Liver (tissue), 9 donors: ENCODE measurements around the gene AHDC1. TPM values are rescaled to one million over a fixed set of nuclear protein-coding genes. Genes with fewer than 3 reads are reported as not detected.
A peak's percentile ranks its signal among the peaks of the same experiment; 100 is the strongest.

Experiments used
- DNase-seq: peaks from one replicate; pipeline ENCODE4 v3.0.0-alpha.2; 2017; ENCODE audit warnings: low spot score
- H3K27ac ChIP-seq, 2 donors: one replicate each; pipeline ENCODE4 v1.7.0; 2013; ENCODE audit warnings: inconsistent platforms in 2 of 2, low read length in 2 of 2, control low read depth in 1 of 2, low read depth in 1 of 2, mild to moderate bottlenecking in 1 of 2
- H3K27me3 ChIP-seq, 4 donors: one replicate each; pipeline versions ENCODE4 v1.6.1 to v1.7.0; 2013; ENCODE audit warnings: low read length in 3 of 4, inconsistent platforms in 1 of 4, mild to moderate bottlenecking in 1 of 4, moderate library complexity in 1 of 4; ENCODE audit not compliant: control insufficient read depth in 4 of 4, insufficient read depth in 4 of 4
- H3K36me3 ChIP-seq, 4 donors: one replicate each; pipeline versions ENCODE4 v1.6.1 to v1.7.0; 2013; ENCODE audit warnings: low read length in 3 of 4, mild to moderate bottlenecking in 3 of 4, low read depth in 1 of 4, moderate library complexity in 1 of 4; ENCODE audit not compliant: control insufficient read depth in 4 of 4, insufficient read depth in 3 of 4
- H3K4me1 ChIP-seq, 4 donors: one replicate each; pipeline versions ENCODE4 v1.6.1 to v1.7.0; 2013; ENCODE audit warnings: low read length in 3 of 4, mild to moderate bottlenecking in 3 of 4, moderate library complexity in 1 of 4; ENCODE audit not compliant: control insufficient read depth in 4 of 4, insufficient read depth in 4 of 4
- H3K4me3 ChIP-seq, 3 donors: one replicate each; pipeline versions ENCODE4 v1.6.1 to v1.7.0; 2013; ENCODE audit warnings: low read length in 3 of 3, control low read depth in 1 of 3, low read depth in 1 of 3, mild to moderate bottlenecking in 1 of 3
- H3K9ac ChIP-seq, 2 donors: one replicate each; pipeline ENCODE4 v1.7.0; 2013; ENCODE audit warnings: low read length in 2 of 2, mild to moderate bottlenecking in 2 of 2, moderate library complexity in 2 of 2, control low read depth in 1 of 2, low read depth in 1 of 2
- H3K9me3 ChIP-seq, 4 donors: one replicate each; pipeline versions ENCODE4 v1.6.1 to v1.7.0; 2013; ENCODE audit warnings: low read length in 3 of 4; ENCODE audit not compliant: control insufficient read depth in 4 of 4
- FOXA1 ChIP-seq: IDR thresholded peaks from 2 replicates; pipeline ENCODE4 v1.6.1; 2016; ENCODE audit warnings: antibody characterized with exemption
- FOXA2 ChIP-seq: IDR thresholded peaks from 2 replicates; pipeline ENCODE4 v1.6.1; 2016; ENCODE audit warnings: antibody characterized with exemption
- GABPA ChIP-seq, 2 donors: IDR thresholded peaks in 1 of 2; conservative IDR thresholded peaks in 1 of 2; 2 replicates each; pipeline ENCODE4 v1.6.1; 2016; ENCODE audit warnings: antibody characterized with exemption in 2 of 2, mild to moderate bottlenecking in 1 of 2, moderate library complexity in 1 of 2
- HNF4A ChIP-seq, 2 donors: conservative IDR thresholded peaks; 2 replicates each; pipeline ENCODE4 v1.6.1; 2016; ENCODE audit warnings: antibody characterized with exemption in 2 of 2, mild to moderate bottlenecking in 2 of 2
- HNF4G ChIP-seq: IDR thresholded peaks from 2 replicates; pipeline ENCODE4 v1.6.1; 2016; ENCODE audit warnings: antibody characterized with exemption
- JUND ChIP-seq, 2 donors: IDR thresholded peaks; 2 replicates each; pipeline ENCODE4 v1.6.1; 2016; ENCODE audit warnings: antibody characterized with exemption in 2 of 2
- NR2F2 ChIP-seq: IDR thresholded peaks from 2 replicates; pipeline ENCODE4 v1.6.1; 2016; ENCODE audit warnings: antibody characterized with exemption
- RXRA ChIP-seq, 2 donors: IDR thresholded peaks; 2 replicates each; pipeline ENCODE4 v1.6.1; 2017 to 2018; ENCODE audit warnings: antibody characterized with exemption in 2 of 2, mild to moderate bottlenecking in 1 of 2
- TAF1 ChIP-seq: conservative IDR thresholded peaks from 2 replicates; pipeline ENCODE4 v1.6.1; 2016; ENCODE audit warnings: antibody characterized with exemption, mild to moderate bottlenecking
- YY1 ChIP-seq: IDR thresholded peaks from 2 replicates; pipeline ENCODE4 v1.6.1; 2016; ENCODE audit warnings: antibody characterized with exemption, mild to moderate bottlenecking
- WGBS: extraction: QIAGEN DNeasy Blood & Tissue Kit; methylation state at CpG from one replicate; pipeline ENCODE4 v1.1.7; 2013; 5-methylcytosine and 5-hydroxymethylcytosine counted together
- polyA plus RNA-seq, 2 donors: library from polyadenylated mRNA; stranded (reverse) in 1 of 2; unstranded in 1 of 2; fragments of 200-250 nt in 1 of 2; fragments of >200 nt in 1 of 2; fragmentation: Nextera tagmentation in 1 of 2; extraction: Ambion mirVana in 1 of 2; gene quantifications; one replicate each; pipeline versions ENCODE4 v1.2.1 to v1.2.3, GENCODE V29; 2013 to 2015
- total RNA-seq, 2 donors: library from RNA; depleted of rRNA; stranded (reverse); fragments of >200 nt; gene quantifications; one replicate each; pipeline ENCODE4 v1.2.3, GENCODE V29; 2014
- TF ChIP-seq, protein P1 (sequence below): IDR thresholded peaks from 2 replicates; pipeline ENCODE4 v1.6.1; 2016; ENCODE audit warnings: antibody characterized with exemption
- TF ChIP-seq, protein P2 (sequence below): IDR thresholded peaks from 2 replicates; pipeline ENCODE4 v1.6.1; 2016; ENCODE audit warnings: antibody characterized with exemption, mild to moderate bottlenecking
- TF ChIP-seq, protein P3 (sequence below): IDR thresholded peaks from 2 replicates; pipeline ENCODE4 v1.6.1; 2016; ENCODE audit warnings: antibody characterized with exemption
- TF ChIP-seq, protein P4 (sequence below): IDR thresholded peaks from 2 replicates; pipeline ENCODE4 v1.6.1; 2016; ENCODE audit warnings: antibody characterized with exemption
- TF ChIP-seq, protein P5 (sequence below): fragments of 150-350 bp; IDR thresholded peaks from 2 replicates; pipeline ENCODE4 v1.5.1; 2017; ENCODE audit warnings: improper control_type of control experiment, low read depth, low read length; ENCODE audit not compliant: missing input control
- donor health status: healthy.
- donor health status: healthy.
- donor health status: healthy.
- donor health status: healthy.
- donor health status: healthy.

Gene AHDC1
- total and polyA plus RNA-seq, 4 donors: 2.4 to 6.5 (median 5.5) TPM

DNA sequence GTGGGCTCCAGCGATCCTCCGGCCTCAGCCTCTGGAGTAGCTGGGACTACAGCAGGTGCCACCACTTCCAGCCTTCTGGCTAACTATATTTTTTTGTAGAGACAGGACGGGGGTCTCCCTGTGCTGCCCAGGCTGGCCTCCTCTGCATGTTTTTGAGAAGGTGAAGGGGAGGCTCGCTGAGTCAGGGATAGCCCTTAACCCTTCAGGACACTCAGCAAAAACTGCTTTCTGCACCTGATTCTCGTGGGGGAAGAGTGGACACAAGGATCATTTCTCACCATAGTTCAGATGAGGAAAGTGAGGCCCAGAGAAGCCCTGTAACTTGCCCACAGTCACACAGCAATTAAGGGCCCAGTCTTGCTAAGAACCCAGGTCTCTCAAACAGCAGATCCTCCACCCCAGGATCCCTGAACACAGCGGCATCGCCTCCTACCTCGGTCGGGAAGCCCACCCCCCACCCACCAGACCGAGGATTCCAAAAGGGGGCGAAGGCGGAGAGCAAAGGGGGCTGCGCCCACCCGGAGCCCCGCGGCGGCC lies 29.8 kb upstream of the AHDC1 start:
- Histone ChIP-seq H3K9me3 (no peaks in the 10 kb centered on the region), H3K36me3 (no peaks in the 10 kb centered on the region), H3K27me3 (no peaks in the 10 kb centered on the region), H3K4me1 (peaks cover 0 to 10% (median 3%) of the 10 kb centered on the region in 4 donors), H3K4me3 (peak overlapping the region in 1 of 3 donors; percentile 33), H3K27ac (peak overlapping the region; percentile 71 to 75), H3K9ac (peak overlapping the region in 1 of 2 donors; percentile 48)
- TF ChIP-seq FOXA1 (no peak), HNF4G (no peak), YY1 (no peak), NR2F2 (no peak), FOXA2 (no peak)
- TF ChIP-seq, protein P1, sequence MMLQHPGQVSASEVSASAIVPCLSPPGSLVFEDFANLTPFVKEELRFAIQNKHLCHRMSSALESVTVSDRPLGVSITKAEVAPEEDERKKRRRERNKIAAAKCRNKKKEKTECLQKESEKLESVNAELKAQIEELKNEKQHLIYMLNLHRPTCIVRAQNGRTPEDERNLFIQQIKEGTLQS: no peak
- TF ChIP-seq, protein P2, sequence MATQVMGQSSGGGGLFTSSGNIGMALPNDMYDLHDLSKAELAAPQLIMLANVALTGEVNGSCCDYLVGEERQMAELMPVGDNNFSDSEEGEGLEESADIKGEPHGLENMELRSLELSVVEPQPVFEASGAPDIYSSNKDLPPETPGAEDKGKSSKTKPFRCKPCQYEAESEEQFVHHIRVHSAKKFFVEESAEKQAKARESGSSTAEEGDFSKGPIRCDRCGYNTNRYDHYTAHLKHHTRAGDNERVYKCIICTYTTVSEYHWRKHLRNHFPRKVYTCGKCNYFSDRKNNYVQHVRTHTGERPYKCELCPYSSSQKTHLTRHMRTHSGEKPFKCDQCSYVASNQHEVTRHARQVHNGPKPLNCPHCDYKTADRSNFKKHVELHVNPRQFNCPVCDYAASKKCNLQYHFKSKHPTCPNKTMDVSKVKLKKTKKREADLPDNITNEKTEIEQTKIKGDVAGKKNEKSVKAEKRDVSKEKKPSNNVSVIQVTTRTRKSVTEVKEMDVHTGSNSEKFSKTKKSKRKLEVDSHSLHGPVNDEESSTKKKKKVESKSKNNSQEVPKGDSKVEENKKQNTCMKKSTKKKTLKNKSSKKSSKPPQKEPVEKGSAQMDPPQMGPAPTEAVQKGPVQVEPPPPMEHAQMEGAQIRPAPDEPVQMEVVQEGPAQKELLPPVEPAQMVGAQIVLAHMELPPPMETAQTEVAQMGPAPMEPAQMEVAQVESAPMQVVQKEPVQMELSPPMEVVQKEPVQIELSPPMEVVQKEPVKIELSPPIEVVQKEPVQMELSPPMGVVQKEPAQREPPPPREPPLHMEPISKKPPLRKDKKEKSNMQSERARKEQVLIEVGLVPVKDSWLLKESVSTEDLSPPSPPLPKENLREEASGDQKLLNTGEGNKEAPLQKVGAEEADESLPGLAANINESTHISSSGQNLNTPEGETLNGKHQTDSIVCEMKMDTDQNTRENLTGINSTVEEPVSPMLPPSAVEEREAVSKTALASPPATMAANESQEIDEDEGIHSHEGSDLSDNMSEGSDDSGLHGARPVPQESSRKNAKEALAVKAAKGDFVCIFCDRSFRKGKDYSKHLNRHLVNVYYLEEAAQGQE: no peak
- TF ChIP-seq, protein P3, sequence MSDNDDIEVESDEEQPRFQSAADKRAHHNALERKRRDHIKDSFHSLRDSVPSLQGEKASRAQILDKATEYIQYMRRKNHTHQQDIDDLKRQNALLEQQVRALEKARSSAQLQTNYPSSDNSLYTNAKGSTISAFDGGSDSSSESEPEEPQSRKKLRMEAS: no peak
- TF ChIP-seq, protein P4, sequence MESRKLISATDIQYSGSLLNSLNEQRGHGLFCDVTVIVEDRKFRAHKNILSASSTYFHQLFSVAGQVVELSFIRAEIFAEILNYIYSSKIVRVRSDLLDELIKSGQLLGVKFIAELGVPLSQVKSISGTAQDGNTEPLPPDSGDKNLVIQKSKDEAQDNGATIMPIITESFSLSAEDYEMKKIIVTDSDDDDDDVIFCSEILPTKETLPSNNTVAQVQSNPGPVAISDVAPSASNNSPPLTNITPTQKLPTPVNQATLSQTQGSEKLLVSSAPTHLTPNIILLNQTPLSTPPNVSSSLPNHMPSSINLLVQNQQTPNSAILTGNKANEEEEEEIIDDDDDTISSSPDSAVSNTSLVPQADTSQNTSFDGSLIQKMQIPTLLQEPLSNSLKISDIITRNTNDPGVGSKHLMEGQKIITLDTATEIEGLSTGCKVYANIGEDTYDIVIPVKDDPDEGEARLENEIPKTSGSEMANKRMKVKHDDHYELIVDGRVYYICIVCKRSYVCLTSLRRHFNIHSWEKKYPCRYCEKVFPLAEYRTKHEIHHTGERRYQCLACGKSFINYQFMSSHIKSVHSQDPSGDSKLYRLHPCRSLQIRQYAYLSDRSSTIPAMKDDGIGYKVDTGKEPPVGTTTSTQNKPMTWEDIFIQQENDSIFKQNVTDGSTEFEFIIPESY: no peak
- DNase-seq: no peak
- 30% methylated on average over 17 of the region's 17 CpGs for WGBS

DNA sequence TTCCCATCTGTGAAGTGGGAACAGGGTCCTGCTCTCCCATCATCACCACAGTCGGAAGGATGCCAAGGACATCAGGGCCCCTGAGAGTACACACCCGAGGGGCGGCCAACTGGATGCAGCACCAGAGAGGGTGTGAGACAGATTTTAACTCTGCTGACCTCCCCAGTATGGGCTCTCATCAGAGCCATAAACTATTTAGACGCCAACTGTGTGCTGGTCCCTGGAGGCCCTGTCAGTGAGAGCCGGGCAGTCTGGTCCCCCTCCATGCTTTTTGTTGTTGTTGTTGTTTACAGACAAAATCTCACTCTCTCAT lies 29.3 kb upstream of the AHDC1 start:
- no peaks in the 10 kb centered on the region for H3K9me3 ChIP-seq
- peak overlapping the region in 1 of 2 donors; percentile 28 for H3K9ac ChIP-seq
- peak overlapping the region; percentile 54 to 75 for H3K27ac ChIP-seq
- no peak for TF ChIP-seq FOXA1
- TF ChIP-seq, protein P5, sequence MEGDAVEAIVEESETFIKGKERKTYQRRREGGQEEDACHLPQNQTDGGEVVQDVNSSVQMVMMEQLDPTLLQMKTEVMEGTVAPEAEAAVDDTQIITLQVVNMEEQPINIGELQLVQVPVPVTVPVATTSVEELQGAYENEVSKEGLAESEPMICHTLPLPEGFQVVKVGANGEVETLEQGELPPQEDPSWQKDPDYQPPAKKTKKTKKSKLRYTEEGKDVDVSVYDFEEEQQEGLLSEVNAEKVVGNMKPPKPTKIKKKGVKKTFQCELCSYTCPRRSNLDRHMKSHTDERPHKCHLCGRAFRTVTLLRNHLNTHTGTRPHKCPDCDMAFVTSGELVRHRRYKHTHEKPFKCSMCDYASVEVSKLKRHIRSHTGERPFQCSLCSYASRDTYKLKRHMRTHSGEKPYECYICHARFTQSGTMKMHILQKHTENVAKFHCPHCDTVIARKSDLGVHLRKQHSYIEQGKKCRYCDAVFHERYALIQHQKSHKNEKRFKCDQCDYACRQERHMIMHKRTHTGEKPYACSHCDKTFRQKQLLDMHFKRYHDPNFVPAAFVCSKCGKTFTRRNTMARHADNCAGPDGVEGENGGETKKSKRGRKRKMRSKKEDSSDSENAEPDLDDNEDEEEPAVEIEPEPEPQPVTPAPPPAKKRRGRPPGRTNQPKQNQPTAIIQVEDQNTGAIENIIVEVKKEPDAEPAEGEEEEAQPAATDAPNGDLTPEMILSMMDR: no peak
- TF ChIP-seq, protein P1: no peak
- no peak for TF ChIP-seq JUND (IDR thresholded peaks at IDR 0.05)
- TF ChIP-seq, protein P2: no peak
- no peak for TF ChIP-seq HNF4A (conservative IDR thresholded peaks at IDR 0.05)
- TF ChIP-seq RXRA (IDR thresholded peaks at IDR 0.05): no peak
- TF ChIP-seq GABPA (IDR thresholded peaks at IDR 0.05 in 1 of 2, conservative IDR thresholded peaks at IDR 0.05 in 1 of 2): no peak
- TF ChIP-seq, protein P3: no peak
- TF ChIP-seq, protein P4: no peak
- TF ChIP-seq TAF1: no peak
- peaks cover 0 to 10% (median 3%) of the 10 kb centered on the region in 4 donors for H3K4me1 ChIP-seq
- DNase-seq: no peak
- H3K36me3 ChIP-seq: no peaks in the 10 kb centered on the region
- 89% methylated on average over 5 of the region's 5 CpGs for WGBS
- no peaks in the 10 kb centered on the region for H3K27me3 ChIP-seq
- H3K4me3 ChIP-seq: no peak overlapping the region
